GM23248 (cell line): ENCODE data around the gene BRINP3.

Experiments
- EZH2 ChIP-seq: fragments of 200-600 bp; sonication (generic); IDR thresholded peaks from 2 replicates; pipeline ENCODE4 v1.6.1; 2018; ENCODE audit warnings: antibody characterized with exemption, mild to moderate bottlenecking; ENCODE audit not compliant: insufficient read depth, poor library complexity, severe bottlenecking
- EZH2phosphoT487 ChIP-seq: fragments of 200-600 bp; sonication (generic); IDR thresholded peaks from 2 replicates; pipeline ENCODE4 v1.6.1; 2018; ENCODE audit warnings: antibody characterized with exemption, moderate library complexity, mild to moderate bottlenecking, low read depth; ENCODE audit not compliant: insufficient read depth

DNA sequence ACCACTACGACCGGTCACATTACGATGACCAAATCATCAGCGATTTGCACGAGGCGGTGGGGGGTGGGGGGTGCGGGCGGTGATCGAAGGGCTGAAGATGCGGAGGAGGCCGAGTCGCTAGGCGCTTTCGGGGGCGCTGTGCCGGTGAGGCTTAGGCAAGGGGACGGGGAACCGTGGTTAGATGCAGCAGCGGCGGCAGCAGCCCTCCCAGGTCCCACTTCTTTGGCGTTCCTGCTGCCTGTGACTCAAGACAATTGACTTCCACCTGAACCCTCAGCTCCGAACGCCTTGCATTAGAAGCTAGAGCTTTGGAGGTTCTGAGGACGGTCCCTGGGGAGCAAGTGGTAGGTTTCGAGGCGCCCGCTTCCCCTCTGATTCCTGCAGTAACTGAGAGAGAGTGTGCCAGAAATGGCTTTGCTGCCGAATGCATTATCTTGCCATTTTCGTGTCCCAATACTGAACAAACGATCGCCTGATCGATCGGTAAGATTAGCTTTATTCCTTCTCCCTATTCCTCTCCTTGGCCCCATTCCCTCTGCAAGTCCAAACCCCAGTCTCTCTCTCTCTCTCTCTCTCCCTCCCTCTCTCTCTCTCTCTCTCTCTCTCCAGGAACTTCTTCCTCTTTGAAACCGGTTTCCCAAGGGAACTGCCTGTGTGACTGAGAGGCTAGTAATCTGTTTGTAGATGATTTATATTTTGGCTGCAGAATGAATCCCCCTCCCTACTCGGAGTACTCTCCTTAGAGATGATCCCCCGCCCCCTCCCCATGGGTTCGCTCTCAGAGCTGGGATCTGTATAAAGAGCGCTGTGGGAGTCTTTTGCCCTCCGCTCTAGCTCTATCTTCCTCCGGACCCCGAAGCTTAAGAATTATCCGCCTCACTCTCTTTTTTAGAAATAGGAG is 735 bp upstream of the BRINP3 start:
- TF ChIP-seq EZH2 (no peak), EZH2phosphoT487 (no peak)
